GM13976 (cell line): ENCODE results near the gene FBXL15.

Source experiments
- DNase-seq: peaks from one replicate; pipeline ENCODE4 v3.0.0; 2012; ENCODE audit warnings: low spot score
- in situ Hi-C: fragments of 300-500 bp; cut with MboI; formaldehyde crosslinking; loops from one replicate; pipeline ENCODE4 v1.12.0; 2022; ENCODE audit warnings: low sequenced_read_pairs, mixed read lengths, inconsistent platforms; ENCODE audit not compliant: unreplicated experiment
- TF ChIP-seq, protein P1 (sequence below): IDR thresholded peaks from 2 replicates; pipeline ENCODE4 v1.5.1; 2012; ENCODE audit warnings: borderline replicate concordance, mild to moderate bottlenecking; ENCODE audit not compliant: insufficient read depth; ENCODE audit errors: extremely low read depth, missing control alignments, control extremely low read depth

FBXL15 gene

DNA sequence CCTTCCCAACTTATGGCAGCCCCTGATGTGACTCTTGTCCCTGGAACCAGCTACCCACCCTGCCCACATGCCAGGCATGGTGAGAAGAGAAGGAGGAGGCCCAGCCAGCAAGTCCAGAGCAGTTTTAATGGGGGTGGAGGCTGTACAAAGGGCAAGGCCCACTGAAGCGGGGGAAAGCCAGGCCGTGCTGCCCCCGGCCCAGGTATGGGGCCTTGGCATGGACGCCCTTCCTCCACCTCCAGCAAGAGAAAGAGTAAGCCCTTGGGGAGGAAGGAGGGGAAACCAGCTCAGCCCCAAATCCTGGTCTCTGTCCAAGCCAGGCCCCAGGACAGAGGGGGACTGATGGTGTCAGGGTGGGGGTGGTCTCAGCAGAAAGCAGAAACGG is 18.1 kb upstream of the FBXL15 start:
- in situ Hi-C loops = no loop called here
- TF ChIP-seq, protein P1, sequence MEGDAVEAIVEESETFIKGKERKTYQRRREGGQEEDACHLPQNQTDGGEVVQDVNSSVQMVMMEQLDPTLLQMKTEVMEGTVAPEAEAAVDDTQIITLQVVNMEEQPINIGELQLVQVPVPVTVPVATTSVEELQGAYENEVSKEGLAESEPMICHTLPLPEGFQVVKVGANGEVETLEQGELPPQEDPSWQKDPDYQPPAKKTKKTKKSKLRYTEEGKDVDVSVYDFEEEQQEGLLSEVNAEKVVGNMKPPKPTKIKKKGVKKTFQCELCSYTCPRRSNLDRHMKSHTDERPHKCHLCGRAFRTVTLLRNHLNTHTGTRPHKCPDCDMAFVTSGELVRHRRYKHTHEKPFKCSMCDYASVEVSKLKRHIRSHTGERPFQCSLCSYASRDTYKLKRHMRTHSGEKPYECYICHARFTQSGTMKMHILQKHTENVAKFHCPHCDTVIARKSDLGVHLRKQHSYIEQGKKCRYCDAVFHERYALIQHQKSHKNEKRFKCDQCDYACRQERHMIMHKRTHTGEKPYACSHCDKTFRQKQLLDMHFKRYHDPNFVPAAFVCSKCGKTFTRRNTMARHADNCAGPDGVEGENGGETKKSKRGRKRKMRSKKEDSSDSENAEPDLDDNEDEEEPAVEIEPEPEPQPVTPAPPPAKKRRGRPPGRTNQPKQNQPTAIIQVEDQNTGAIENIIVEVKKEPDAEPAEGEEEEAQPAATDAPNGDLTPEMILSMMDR = no peak
- DNase-seq = no peak

DNA sequence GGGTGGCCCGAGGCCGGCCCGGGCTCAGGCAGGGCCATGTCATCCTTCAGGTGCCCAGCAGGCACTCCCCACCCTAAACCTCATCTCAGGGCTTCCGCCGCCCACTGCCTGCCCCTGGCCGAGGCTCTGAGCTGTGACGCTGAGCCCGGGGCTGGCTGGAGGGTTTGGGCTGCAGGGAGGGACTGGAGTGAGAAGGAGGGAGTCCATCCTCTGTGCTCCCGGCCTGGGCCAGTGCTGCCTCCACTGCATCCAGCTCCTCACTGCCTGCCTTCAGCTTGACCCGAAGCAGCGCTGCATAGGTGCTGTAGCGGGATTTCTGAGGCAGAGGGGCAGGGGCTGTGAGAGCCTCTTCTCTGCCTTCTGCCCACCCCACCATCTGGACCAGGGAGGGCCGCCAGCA is 17.5 kb upstream of the FBXL15 start:
- in situ Hi-C loops = no loop called here
- DNase-seq = no peak
- TF ChIP-seq, protein P1 = no peak

DNA sequence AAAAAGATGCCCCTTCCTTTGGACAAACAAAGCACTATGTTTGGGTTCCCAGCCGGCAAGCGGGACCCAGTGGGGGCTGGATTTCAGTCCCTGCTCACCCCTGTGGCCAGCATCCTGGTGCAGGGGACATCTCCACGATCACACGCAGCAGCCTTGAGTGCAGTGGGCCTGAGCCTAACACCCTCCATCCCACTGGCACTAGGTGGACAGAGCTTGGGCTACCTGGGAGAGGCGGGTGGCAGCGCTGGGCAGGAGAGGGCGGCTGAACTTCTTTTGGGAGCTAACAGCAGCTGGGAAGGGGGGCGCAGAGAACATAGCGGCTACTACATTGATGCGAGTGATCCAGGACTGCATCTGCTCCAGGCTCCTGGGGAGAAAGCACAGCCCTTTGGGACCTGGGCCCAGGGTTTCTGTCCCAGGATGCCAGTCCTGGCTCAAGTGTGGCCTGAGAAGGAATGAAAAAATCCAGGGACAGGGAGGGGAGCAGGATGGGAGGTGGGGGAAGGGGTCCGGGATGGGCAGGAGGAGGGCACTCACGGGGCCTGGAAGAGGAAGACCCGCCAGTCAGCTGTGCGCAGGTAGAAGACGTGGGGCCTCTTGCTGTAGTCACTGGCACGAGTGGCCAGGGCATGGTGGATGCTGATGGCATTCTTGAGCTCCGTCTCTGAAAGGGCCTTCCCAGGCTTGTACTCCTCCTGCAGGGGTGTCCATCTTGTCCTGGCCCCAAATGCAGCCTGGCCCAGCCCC is 16.1 kb upstream of the FBXL15 start:
- TF ChIP-seq, protein P1 = no peak
- no peak for DNase-seq
- in situ Hi-C loops = no loop called here

DNA sequence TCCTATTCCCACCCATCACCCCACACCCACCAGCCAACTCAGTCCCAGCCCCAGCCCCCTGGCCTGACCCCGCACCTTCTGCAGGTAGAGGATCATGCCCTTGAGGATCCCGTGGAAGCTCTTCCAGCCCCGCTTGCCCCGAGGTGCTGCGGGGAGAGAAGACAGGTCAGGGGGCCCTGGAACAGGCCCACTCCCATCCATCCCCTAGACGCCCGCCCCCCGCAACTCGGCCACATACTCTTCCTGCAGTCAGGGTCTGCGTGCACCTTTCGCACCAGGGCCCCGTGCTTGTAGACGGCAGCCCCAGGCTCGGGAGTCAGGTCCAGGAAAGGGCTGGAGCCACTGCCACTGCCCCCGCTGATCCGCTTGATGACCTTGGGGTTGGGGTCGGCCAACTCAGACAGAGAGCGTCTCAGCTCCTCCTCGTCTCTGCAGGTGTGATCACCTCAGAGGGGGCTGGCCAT is 15.5 kb upstream of the FBXL15 start:
- TF ChIP-seq, protein P1 = no peak
- in situ Hi-C loops = no loop called here
- no peak for DNase-seq

DNA sequence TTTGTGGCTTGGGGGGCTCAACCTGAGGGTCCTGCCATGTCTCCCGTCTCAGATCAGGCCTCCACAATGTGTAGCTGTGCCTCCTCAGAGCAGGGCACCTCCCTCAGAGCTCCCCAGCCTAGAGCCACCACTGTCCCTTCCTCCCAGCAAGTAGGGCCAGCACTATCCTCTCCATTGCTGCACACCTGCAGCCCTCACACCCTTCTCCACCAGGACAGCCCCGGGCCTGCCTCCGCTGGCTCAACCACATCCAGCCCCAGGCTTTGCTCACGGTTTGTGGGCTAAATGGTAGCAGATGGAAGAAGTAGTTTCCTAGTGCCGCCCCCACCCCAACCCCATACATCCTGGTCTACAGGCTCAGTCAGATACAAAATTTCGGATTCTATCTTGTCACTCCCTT is 15.0 kb upstream of the FBXL15 start:
- TF ChIP-seq, protein P1 = no peak
- no peak for DNase-seq
- in situ Hi-C loops = no loop called here

DNA sequence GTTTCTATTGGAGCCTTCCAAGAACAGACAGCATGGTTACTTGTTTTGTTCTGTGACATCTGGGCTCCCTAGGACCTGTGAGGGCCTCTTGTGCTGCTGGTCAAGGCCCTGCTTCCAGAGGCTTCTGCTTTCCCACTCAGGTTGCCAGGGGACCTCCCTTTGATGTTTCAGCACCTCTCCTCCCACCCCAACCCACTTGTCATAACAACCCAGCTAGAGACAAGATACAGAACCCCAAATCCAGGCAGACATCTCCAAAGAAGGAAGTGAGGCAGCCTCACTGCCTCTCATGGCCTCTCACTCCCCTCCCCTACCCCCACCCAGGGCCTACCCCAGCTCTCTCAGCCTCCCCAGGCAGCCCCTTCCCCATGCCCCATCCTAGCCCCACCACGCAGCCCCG is 13.8 kb upstream of the FBXL15 start:
- in situ Hi-C loops = no loop called here
- DNase-seq = no peak
- TF ChIP-seq, protein P1 = no peak

DNA sequence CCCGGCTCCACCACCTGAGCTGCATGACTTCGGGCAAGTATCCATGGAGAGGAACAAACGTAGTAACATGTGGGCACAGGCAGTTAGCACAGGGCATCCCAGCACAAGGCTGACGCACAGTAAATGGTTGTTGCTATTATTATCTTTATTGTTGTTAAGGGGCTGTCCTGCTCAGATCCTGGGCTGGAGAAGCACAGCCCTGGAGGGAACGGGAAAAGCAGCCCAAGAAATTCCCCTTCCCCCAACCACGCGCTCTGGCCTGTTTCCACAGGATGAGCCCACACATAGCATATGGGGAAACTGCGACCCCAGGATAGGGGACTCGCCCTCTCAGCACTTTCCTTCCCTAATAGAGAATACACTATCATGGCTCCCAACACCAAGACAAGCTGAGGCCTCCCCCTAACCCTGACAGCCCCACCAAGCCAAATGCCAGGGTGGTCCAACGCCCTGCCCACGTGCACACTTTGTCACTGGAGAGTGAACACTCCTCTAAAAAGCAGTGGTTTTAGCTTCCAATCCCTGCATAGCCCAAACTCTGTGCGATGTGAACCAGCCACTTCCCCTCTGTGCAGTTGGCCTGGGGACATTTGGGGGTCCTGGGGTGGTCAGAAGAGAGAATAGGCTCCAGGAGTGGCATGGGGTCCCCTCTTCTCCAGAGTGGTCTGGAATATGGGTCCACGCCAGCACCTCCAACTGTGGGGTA is 13.1 kb upstream of the FBXL15 start:
- no peak for DNase-seq
- in situ Hi-C loops = no loop called here
- TF ChIP-seq, protein P1 = no peak
